Endothelial cell (in vitro differentiated cells): Measurements from ENCODE around the gene CUBN. TPM values are rescaled to one million over a fixed set of nuclear protein-coding genes. Genes with fewer than 3 reads are reported as not detected.

ENCODE experiments used
- DNase-seq: peaks from one replicate; pipeline ENCODE4 v3.0.0; 2021; ENCODE audit warnings: low spot score
- H3K27ac Mint-ChIP-seq: one replicate; pipeline ENCODE4 v1.8.0; 2021; ENCODE audit warnings: mixed read lengths, inconsistent platforms; ENCODE audit not compliant: unreplicated experiment
- H3K27me3 Mint-ChIP-seq: one replicate; pipeline ENCODE4 v1.8.0; 2021; ENCODE audit warnings: mild to moderate bottlenecking, moderate library complexity, mixed read lengths, inconsistent platforms; ENCODE audit not compliant: unreplicated experiment
- H3K36me3 Mint-ChIP-seq: one replicate; pipeline ENCODE4 v1.8.0; 2021; ENCODE audit warnings: mild to moderate bottlenecking, low read depth, mixed read lengths, inconsistent platforms; ENCODE audit not compliant: unreplicated experiment
- H3K4me1 Mint-ChIP-seq: one replicate; pipeline ENCODE4 v1.8.0; 2021; ENCODE audit warnings: mild to moderate bottlenecking, mixed read lengths, inconsistent platforms; ENCODE audit not compliant: unreplicated experiment
- H3K4me3 Mint-ChIP-seq: one replicate; pipeline ENCODE4 v1.8.0; 2021; ENCODE audit warnings: mild to moderate bottlenecking, mixed read lengths, inconsistent platforms; ENCODE audit not compliant: unreplicated experiment
- H3K9me3 Mint-ChIP-seq: one replicate; pipeline ENCODE4 v1.8.0; 2021; ENCODE audit warnings: mixed read lengths, inconsistent platforms; ENCODE audit not compliant: unreplicated experiment
- total RNA-seq: library from RNA; stranded (reverse); fragmentation: NEBNext Ultra II Directional; extraction: Animal tissue kit (Norgen Biotek cat#: 25700); gene quantifications from one replicate; pipeline ENCODE4 v1.2.1, GENCODE V29; 2021; ENCODE audit not compliant: unreplicated experiment
- TF ChIP-seq, protein P1 (sequence below): fragments of 200-600 bp; sonication (generic); IDR thresholded peaks from one replicate; pipeline ENCODE4 v1.5.0; 2021; ENCODE audit warnings: antibody characterized with exemption; ENCODE audit not compliant: unreplicated experiment

Gene CUBN
- total RNA-seq, 1 donor from 2014 or later: 8.8 TPM

DNA sequence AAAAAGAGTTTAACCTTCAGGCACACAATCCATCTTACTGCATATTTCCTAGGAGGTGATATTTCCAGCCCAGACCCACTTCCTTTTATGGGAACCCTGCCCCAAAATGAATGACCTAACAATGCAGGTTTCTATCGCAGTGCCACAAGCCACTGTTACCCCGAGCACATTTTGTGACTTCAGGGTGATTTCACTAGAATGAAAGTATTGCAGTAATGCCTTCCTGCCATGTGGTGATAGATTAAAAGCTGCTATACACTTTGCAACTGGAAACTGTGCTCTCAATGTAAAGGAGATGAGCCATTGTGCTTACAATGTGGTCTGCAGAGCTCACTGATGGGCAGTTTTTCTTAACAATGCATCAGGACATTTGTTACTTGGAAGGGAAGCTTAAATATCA is 221.9 kb downstream of the CUBN start:
- Mint-ChIP-seq H3K27ac (no peak overlapping the region), H3K4me3 (no peak overlapping the region), H3K27me3 (peaks cover 3% of the 10 kb centered on the region), H3K9me3 (no peaks in the 10 kb centered on the region), H3K36me3 (peaks cover 1% of the 10 kb centered on the region), H3K4me1 (peaks cover 11% of the 10 kb centered on the region)
- TF ChIP-seq, protein P1, sequence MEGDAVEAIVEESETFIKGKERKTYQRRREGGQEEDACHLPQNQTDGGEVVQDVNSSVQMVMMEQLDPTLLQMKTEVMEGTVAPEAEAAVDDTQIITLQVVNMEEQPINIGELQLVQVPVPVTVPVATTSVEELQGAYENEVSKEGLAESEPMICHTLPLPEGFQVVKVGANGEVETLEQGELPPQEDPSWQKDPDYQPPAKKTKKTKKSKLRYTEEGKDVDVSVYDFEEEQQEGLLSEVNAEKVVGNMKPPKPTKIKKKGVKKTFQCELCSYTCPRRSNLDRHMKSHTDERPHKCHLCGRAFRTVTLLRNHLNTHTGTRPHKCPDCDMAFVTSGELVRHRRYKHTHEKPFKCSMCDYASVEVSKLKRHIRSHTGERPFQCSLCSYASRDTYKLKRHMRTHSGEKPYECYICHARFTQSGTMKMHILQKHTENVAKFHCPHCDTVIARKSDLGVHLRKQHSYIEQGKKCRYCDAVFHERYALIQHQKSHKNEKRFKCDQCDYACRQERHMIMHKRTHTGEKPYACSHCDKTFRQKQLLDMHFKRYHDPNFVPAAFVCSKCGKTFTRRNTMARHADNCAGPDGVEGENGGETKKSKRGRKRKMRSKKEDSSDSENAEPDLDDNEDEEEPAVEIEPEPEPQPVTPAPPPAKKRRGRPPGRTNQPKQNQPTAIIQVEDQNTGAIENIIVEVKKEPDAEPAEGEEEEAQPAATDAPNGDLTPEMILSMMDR: no peak
- DNase-seq: no peak

DNA sequence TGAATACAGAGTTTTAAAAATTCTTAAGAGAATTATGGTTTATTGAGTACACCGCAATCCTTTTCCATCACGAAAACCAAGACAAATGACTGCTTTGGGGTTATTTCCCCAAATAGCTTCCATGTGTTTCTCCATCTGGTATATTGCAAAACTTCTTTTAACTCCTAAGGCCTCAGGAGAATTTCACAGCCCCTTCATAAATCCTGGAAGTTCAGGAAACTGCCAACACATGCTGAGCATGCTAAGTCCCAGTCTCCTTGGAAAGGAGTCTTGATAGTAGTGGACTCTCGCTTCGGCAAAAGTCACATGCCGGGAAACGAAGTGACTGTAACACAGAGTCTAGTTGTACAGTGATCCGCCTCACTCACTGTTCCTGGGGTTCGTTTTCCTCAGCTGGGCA is 224.3 kb downstream of the CUBN start:
- Mint-ChIP-seq H3K27me3 (peaks cover 2% of the 10 kb centered on the region), H3K4me3 (no peak overlapping the region), H3K9me3 (no peaks in the 10 kb centered on the region), H3K27ac (no peak overlapping the region), H3K36me3 (no peaks in the 10 kb centered on the region), H3K4me1 (peaks cover 7% of the 10 kb centered on the region)
- no peak for DNase-seq
- TF ChIP-seq, protein P1: no peak

DNA sequence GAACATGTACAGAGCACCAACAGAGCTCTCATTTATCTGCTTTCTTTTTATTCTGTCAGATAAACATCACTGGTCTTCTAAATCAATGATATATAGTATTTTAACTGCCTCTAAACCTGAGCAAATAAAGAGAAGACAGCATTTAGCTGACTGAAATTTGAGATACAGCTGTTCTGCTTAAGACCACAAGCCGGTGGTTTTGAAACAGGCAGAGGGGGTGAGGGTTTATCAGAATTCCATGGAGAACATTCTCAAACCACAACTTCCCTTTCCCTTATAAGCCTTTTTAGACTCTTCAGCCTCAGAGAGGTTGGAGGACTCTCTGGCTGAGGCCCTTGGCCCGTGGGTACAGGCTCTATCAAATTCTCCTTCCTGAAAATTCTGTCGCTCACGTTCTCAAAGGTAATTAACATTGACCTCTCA is 225.0 kb downstream of the CUBN start:
- H3K27ac Mint-ChIP-seq: no peak overlapping the region
- no peaks in the 10 kb centered on the region for H3K36me3 Mint-ChIP-seq
- no peak for DNase-seq
- no peaks in the 10 kb centered on the region for H3K9me3 Mint-ChIP-seq
- no peaks in the 10 kb centered on the region for H3K27me3 Mint-ChIP-seq
- TF ChIP-seq, protein P1: no peak
- peaks cover under 1% of the 10 kb centered on the region for H3K4me1 Mint-ChIP-seq
- H3K4me3 Mint-ChIP-seq: no peak overlapping the region

DNA sequence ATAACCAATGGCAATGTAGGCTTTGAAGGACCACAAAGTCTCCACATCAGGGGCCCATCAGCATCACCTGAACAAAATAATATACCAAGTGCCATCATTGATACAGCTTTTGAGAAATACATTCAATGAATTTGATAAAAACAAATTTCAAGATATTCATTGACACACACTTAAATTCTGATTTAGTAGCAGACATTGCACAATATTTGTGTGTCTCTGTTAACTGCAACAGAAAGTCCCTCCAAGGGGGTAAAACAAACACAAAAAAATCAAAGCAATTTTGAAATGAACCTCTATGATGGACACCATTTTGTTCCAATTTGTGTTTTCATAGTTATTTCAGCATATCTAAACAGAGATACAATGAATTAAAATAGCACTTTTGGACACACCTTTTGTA is 225.6 kb downstream of the CUBN start:
- Mint-ChIP-seq H3K27me3 (no peaks in the 10 kb centered on the region), H3K4me3 (no peak overlapping the region), H3K36me3 (no peaks in the 10 kb centered on the region), H3K9me3 (no peaks in the 10 kb centered on the region), H3K4me1 (no peaks in the 10 kb centered on the region), H3K27ac (no peak overlapping the region)
- TF ChIP-seq, protein P1: no peak
- DNase-seq: no peak

DNA sequence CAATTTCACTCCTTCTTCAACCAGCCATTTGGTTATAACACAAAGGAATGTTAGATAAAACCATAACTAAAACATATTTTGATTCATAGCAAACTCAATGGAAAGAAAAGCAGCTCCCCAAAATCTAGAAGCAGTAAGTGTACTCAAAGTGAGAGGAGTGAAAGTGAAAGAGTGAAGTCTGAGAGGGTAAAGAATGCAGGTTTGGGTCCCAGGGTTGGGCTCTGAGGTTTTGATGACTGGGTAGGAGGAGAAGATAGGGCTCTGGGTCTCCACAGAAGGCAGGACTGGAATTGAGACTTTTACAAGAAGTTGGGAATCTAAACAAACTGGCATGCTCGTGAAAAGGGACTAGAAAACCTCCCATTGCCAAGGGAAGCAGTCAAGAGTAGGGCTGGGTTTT is 227.0 kb downstream of the CUBN start:
- TF ChIP-seq, protein P1: no peak
- no peak for DNase-seq
- Mint-ChIP-seq H3K9me3 (no peaks in the 10 kb centered on the region), H3K4me3 (no peak overlapping the region), H3K36me3 (no peaks in the 10 kb centered on the region), H3K4me1 (no peaks in the 10 kb centered on the region), H3K27ac (no peak overlapping the region), H3K27me3 (no peaks in the 10 kb centered on the region)
